Sigmoid colon (tissue), 7 donors: Measurements from ENCODE around the gene COBL. TPM values are rescaled to one million over a fixed set of nuclear protein-coding genes. Genes with fewer than 3 reads are reported as not detected.

ENCODE experiments used
- DNase-seq: peaks from one replicate; pipeline ENCODE4 v3.0.0-alpha.2; 2019
- H3K27ac ChIP-seq, 4 donors: fragments of 200-600 bp; sonication (generic); one replicate each; pipeline ENCODE4 v1.5.1; 2016 to 2019; ENCODE audit warnings: mild to moderate bottlenecking in 1 of 4
- H3K27me3 ChIP-seq, 3 donors: fragments of 200-600 bp; sonication (generic); one replicate each; pipeline ENCODE4 v1.5.1; 2019; ENCODE audit warnings: mild to moderate bottlenecking in 1 of 3
- H3K36me3 ChIP-seq, 4 donors: fragments of 200-600 bp; sonication (generic); one replicate each; pipeline ENCODE4 v1.5.1; 2016 to 2019
- H3K4me1 ChIP-seq, 4 donors: fragments of 200-600 bp; sonication (generic); one replicate each; pipeline ENCODE4 v1.5.1; 2017 to 2019
- H3K4me3 ChIP-seq, 4 donors: fragments of 200-600 bp; sonication (generic); one replicate each; pipeline ENCODE4 v1.5.1; 2017 to 2019; ENCODE audit warnings: mild to moderate bottlenecking in 2 of 4, moderate library complexity in 1 of 4
- H3K9me3 ChIP-seq, 4 donors: fragments of 200-600 bp in 3 of 4; sonication (generic) in 3 of 4; one replicate each; pipeline versions ENCODE4 v1.5.1 to v1.6.1; 2013 to 2019
- CTCF ChIP-seq, 4 experiments: fragments of 450-650 bp in 3 of 4; fragments of 200-600 bp in 1 of 4; IDR thresholded peaks; one replicate each; pipeline ENCODE4 v1.5.1; 2016 to 2019; ENCODE audit warnings: antibody characterized with exemption in 4 of 4, mild to moderate bottlenecking in 3 of 4, moderate library complexity in 2 of 4
- EP300 ChIP-seq, 4 donors: sonication (generic); formaldehyde crosslinking; IDR thresholded peaks; one replicate each; pipeline ENCODE4 v1.6.1; 2017; ENCODE audit warnings: antibody characterized with exemption in 4 of 4
- POLR2A ChIP-seq, 2 donors: fragments of 450-650 bp; IDR thresholded peaks; one replicate each; pipeline ENCODE4 v1.6.1; 2016; ENCODE audit warnings: antibody characterized with exemption in 2 of 2, mild to moderate bottlenecking in 2 of 2, moderate library complexity in 2 of 2
- POLR2AphosphoS5 ChIP-seq, 4 donors: sonication (generic); formaldehyde crosslinking; IDR thresholded peaks; one replicate each; pipeline ENCODE4 v1.6.1; 2017; ENCODE audit warnings: antibody characterized with exemption in 4 of 4
- WGBS, 2 donors: extraction: QIAGEN DNeasy Blood & Tissue Kit; methylation state at CpG; one replicate each; pipeline ENCODE4 v1.1.7; 2013; 5-methylcytosine and 5-hydroxymethylcytosine counted together
- intact Hi-C: fragments of 100-400 bp; cut with DNase I; formaldehyde crosslinking; loops from one replicate; pipeline ENCODE4 v1.15.1; 2023
- polyA plus RNA-seq, 3 donors: library from polyadenylated mRNA; stranded (reverse); fragments of 200-250 nt; gene quantifications; one replicate each; pipeline ENCODE4 v1.2.3, GENCODE V29; 2013
- total RNA-seq, 4 donors: library from RNA; depleted of rRNA; stranded (reverse); fragments of >200 nt; gene quantifications; one replicate each; pipeline ENCODE4 v1.1.0, GENCODE V29; 2016
- donor health status: healthy with polysubstance abuse.
- donor health status: Bipolar disorder and iron deficiency.
- donor health status: healthy.

The COBL gene
- total and polyA plus RNA-seq, 7 donors: 3.0 to 27.6 (median 10.0) TPM

- no peak for DNase-seq
- peak overlapping the region in 1 of 4 donors; percentile 3 for H3K27ac ChIP-seq
- WGBS, 2 donors: 82 to 93% methylated on average over 18 of the region's 18 CpGs
- intact Hi-C loops: no loop called here
- TF ChIP-seq CTCF (IDR thresholded peaks at IDR 0.05) (no peak), EP300 (IDR thresholded peaks at IDR 0.05) (no peak), POLR2AphosphoS5 (IDR thresholded peaks at IDR 0.05) (peak in 2 of 4 donors; percentile 5 to 14)
- no peaks in the 10 kb centered on the region for H3K4me1 ChIP-seq
- no peak overlapping the region for H3K4me3 ChIP-seq
- no peaks in the 10 kb centered on the region for H3K36me3 ChIP-seq
- H3K9me3 ChIP-seq: no peaks in the 10 kb centered on the region
- H3K27me3 ChIP-seq: no peaks in the 10 kb centered on the region
Measured at GRCh38 chr7:51229106-51229537, 87.5 kb downstream of the COBL start.

GRCh38 chr7:51228386-51228958 is 88.1 kb downstream of the COBL start:
- DNase-seq: no peak
- Histone ChIP-seq H3K9me3 (no peaks in the 10 kb centered on the region), H3K27ac (peak overlapping the region in 1 of 4 donors; percentile 3), H3K27me3 (no peaks in the 10 kb centered on the region), H3K36me3 (no peaks in the 10 kb centered on the region), H3K4me1 (no peaks in the 10 kb centered on the region), H3K4me3 (no peak overlapping the region)
- TF ChIP-seq CTCF (IDR thresholded peaks at IDR 0.05) (no peak), EP300 (IDR thresholded peaks at IDR 0.05) (no peak)
- intact Hi-C loops: no loop called here
- WGBS, 2 donors: 84 to 90% methylated on average over 3 of the region's 3 CpGs

GRCh38 chr7:51227861-51228260 is 88.7 kb downstream of the COBL start:
- Histone ChIP-seq H3K9me3 (no peaks in the 10 kb centered on the region), H3K27ac (peak overlapping the region in 1 of 4 donors; percentile 5), H3K27me3 (no peaks in the 10 kb centered on the region), H3K36me3 (no peaks in the 10 kb centered on the region), H3K4me3 (no peak overlapping the region), H3K4me1 (no peaks in the 10 kb centered on the region)
- no peak for DNase-seq
- intact Hi-C loops: no loop called here
- 76 to 78% methylated on average over 6 of the region's 6 CpGs for WGBS, 2 donors
- no peak for TF ChIP-seq EP300 (IDR thresholded peaks at IDR 0.05)
- no peak for TF ChIP-seq CTCF (IDR thresholded peaks at IDR 0.05)
- TF ChIP-seq POLR2A (IDR thresholded peaks at IDR 0.05): no peak
- no peak for TF ChIP-seq POLR2AphosphoS5 (IDR thresholded peaks at IDR 0.05)

- Histone ChIP-seq H3K4me3 (no peak overlapping the region), H3K36me3 (no peaks in the 10 kb centered on the region), H3K4me1 (no peaks in the 10 kb centered on the region), H3K27me3 (no peaks in the 10 kb centered on the region), H3K27ac (peak overlapping the region in 1 of 4 donors; percentile 28), H3K9me3 (no peaks in the 10 kb centered on the region)
- TF ChIP-seq POLR2AphosphoS5 (IDR thresholded peaks at IDR 0.05) (no peak), CTCF (IDR thresholded peaks at IDR 0.05) (no peak), POLR2A (IDR thresholded peaks at IDR 0.05) (no peak), EP300 (IDR thresholded peaks at IDR 0.05) (no peak)
- no peak for DNase-seq
- WGBS, 2 donors: 85 to 87% methylated on average over 10 of the region's 10 CpGs
- intact Hi-C loops: no loop called here
Measured at GRCh38 chr7:51226916-51227535, 89.6 kb downstream of the COBL start.
